Thoracic aorta (tissue), 2 donors: ENCODE data around the gene CPXM1. TPM values are rescaled to one million over a fixed set of nuclear protein-coding genes. Genes with fewer than 3 reads are reported as not detected.
"Not testable (repeated sequence)": the region's sequence is repeated elsewhere in the genome, so short reads cannot be mapped to it uniquely, and the experiment has no call there.

Experiments used
- ATAC-seq: fragments of 150-250 bp; one replicate; pipeline ENCODE4 v1.8.0; 2017; ENCODE audit warnings: low read depth; ENCODE audit not compliant: insufficient number of reproducible peaks, low FRiP score
- DNase-seq: peaks from one replicate; pipeline ENCODE4 v3.0.0-alpha.2; 2020; ENCODE audit warnings: low spot score
- H3K27ac ChIP-seq, 2 donors: fragments of 200-600 bp; sonication (generic); 1 replicate in 1 of 2; 2 replicates in 1 of 2; pipeline ENCODE4 v1.5.1; 2016; ENCODE audit warnings: mild to moderate bottlenecking in 2 of 2, moderate library complexity in 2 of 2
- H3K27me3 ChIP-seq: fragments of 200-600 bp; sonication (generic); replicated peaks from 2 replicates; pipeline ENCODE4 v1.6.0; 2016; ENCODE audit warnings: mild to moderate bottlenecking; ENCODE audit not compliant: insufficient read depth
- H3K36me3 ChIP-seq: fragments of 200-600 bp; sonication (generic); one replicate; pipeline ENCODE4 v1.5.1; 2016
- H3K4me1 ChIP-seq, 2 donors: fragments of 200-600 bp; sonication (generic); 1 replicate in 1 of 2; 2 replicates in 1 of 2; pipeline versions ENCODE4 v1.5.1 to v1.6.0; 2016; ENCODE audit warnings: low read depth in 2 of 2, mild to moderate bottlenecking in 1 of 2; ENCODE audit not compliant: control insufficient read depth in 1 of 2
- H3K4me3 ChIP-seq: fragments of 200-600 bp; sonication (generic); 2 replicates; pipeline ENCODE4 v1.5.1; 2016; ENCODE audit warnings: mild to moderate bottlenecking
- H3K9me3 ChIP-seq: fragments of 200-600 bp; sonication (generic); 2 replicates; pipeline ENCODE4 v1.5.1; 2016
- total RNA-seq, 2 donors: library from RNA; depleted of rRNA; stranded (reverse); fragments of >200 nt; gene quantifications; one replicate each; pipeline versions ENCODE4 v1.1.0 to v1.2.3, GENCODE V29; 2016
- TF ChIP-seq, protein P1 (sequence below): fragments of 200-600 bp; sonication (generic); IDR thresholded peaks from one replicate; pipeline ENCODE4 v1.5.1; 2019; ENCODE audit warnings: antibody characterized with exemption

Gene CPXM1
- total RNA-seq, 2 donors from 2014 or later, result not detected

DNA sequence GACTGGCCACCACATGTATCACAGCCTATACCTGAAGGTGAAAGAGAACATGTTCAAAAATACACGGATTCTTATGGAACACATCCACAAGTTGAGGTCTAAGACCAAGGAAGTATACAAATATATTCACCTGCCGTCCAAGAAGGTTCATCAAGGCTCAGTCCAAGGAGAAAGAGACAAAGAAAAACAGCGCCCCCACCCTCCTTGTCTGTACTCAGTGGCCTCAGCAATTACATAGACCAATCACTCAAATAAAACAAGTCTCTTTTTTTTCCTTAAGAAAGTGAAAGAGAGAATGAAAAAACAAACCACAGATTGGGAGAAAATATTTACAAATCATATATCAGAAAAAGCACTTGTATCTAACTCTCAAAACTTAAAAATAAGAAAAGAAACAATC is 19.5 kb downstream of the CPXM1 start:
- ATAC-seq (no peak), DNase-seq (no peak)
- H3K4me1 ChIP-seq, result no peaks in the 10 kb centered on the region
- H3K27ac ChIP-seq, result no peak overlapping the region
- H3K27me3 ChIP-seq, result no peaks in the 10 kb centered on the region
- peaks cover 1% of the 10 kb centered on the region for H3K9me3 ChIP-seq
- TF ChIP-seq, protein P1, sequence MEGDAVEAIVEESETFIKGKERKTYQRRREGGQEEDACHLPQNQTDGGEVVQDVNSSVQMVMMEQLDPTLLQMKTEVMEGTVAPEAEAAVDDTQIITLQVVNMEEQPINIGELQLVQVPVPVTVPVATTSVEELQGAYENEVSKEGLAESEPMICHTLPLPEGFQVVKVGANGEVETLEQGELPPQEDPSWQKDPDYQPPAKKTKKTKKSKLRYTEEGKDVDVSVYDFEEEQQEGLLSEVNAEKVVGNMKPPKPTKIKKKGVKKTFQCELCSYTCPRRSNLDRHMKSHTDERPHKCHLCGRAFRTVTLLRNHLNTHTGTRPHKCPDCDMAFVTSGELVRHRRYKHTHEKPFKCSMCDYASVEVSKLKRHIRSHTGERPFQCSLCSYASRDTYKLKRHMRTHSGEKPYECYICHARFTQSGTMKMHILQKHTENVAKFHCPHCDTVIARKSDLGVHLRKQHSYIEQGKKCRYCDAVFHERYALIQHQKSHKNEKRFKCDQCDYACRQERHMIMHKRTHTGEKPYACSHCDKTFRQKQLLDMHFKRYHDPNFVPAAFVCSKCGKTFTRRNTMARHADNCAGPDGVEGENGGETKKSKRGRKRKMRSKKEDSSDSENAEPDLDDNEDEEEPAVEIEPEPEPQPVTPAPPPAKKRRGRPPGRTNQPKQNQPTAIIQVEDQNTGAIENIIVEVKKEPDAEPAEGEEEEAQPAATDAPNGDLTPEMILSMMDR, result no peak
- H3K36me3 ChIP-seq, result no peaks in the 10 kb centered on the region
- no peak overlapping the region for H3K4me3 ChIP-seq

DNA sequence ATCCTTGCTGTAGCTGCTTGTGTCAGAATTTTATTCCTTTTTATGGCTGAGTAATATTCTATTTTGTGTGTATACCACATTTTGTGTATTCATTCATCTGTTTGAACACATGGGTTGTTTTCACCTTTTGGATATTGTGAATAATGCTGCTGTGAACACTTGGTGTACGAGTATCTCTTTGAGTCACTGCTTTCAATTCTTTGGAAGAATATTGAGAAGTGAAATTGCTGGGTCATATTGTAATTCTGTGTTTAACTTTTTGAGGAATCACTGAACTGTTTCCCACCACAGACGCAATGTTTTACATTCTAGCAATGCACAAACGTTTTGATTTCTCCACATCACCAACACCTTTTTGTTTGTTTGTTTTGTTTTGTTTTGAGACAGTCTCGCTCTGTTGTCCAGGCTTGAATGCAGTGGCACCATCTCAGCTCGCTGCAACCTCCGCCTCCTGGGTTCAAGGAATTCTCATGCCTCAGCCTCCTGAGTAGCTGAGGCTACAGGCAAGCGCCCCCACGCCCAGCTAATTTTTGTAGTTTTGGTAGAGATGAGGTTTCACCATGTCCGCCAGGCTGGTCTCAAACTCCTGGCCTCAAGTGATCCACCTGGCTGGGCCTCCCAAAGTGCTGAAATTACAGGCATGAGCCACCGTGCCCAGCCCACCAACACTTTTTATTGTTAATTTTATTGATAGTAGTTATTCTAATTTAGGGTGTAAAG is 21.7 kb downstream of the CPXM1 start:
- ATAC-seq (no peak), DNase-seq (no peak)
- TF ChIP-seq, protein P1, result no peak
- Histone ChIP-seq H3K4me1 (no peaks in the 10 kb centered on the region), H3K36me3 (no peaks in the 10 kb centered on the region), H3K9me3 (peaks cover 3% of the 10 kb centered on the region), H3K27ac (no peak overlapping the region), H3K4me3 (no peak overlapping the region), H3K27me3 (no peaks in the 10 kb centered on the region)

DNA sequence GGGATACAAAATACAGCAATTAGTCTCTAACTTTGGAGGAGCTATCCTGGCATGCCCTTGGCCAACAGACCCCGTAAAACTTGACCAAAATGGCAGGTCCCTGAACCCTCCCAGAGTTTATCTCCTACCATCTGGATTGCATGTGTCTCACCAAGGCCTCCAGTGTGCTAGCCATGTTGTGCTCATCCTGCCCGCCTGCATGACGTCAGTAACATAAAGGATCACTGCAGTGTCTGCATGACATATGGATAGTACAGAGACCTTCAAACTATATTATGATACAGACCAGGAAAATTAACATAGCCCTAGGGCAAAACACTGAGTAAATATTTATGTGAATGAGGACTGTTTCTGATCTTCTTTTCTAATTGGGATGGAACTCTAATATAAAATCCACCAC is 25.3 kb downstream of the CPXM1 start:
- ATAC-seq (no peak), DNase-seq (no peak)
- Histone ChIP-seq H3K27me3 (peaks cover 3% of the 10 kb centered on the region), H3K27ac (no peak overlapping the region), H3K9me3 (peaks cover 3% of the 10 kb centered on the region), H3K36me3 (no peaks in the 10 kb centered on the region), H3K4me1 (peaks cover 0 to 12% of the 10 kb centered on the region in 2 donors), H3K4me3 (no peak overlapping the region)
- TF ChIP-seq, protein P1, result no peak

DNA sequence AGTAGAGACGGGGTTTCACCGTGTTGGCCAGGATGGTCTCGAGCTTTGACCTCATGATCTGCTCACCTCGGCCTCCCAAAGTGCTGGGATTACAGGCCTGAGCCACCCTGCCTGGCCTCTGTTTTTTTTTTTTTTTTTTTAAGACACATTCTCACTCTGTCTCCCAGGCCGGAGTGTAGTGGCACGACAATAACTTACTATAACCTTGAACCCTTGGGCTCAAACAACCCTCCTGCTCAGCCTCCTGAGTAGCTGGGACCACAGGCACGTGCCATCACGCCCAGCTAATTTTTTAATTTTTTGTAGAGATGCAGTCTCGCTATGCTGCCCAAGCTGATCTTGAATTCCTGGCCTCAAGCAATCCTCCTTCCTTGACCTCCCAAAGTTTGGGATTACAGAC is 26.6 kb downstream of the CPXM1 start:
- Histone ChIP-seq H3K27ac (no peak overlapping the region), H3K4me3 (no peak overlapping the region), H3K36me3 (no peaks in the 10 kb centered on the region), H3K27me3 (peaks cover 3% of the 10 kb centered on the region), H3K9me3 (peaks cover 3% of the 10 kb centered on the region), H3K4me1 (peaks cover under 1 to 20% of the 10 kb centered on the region in 2 donors)
- TF ChIP-seq, protein P1, result no peak
- DNase-seq (no peak), ATAC-seq (no peak)

DNA sequence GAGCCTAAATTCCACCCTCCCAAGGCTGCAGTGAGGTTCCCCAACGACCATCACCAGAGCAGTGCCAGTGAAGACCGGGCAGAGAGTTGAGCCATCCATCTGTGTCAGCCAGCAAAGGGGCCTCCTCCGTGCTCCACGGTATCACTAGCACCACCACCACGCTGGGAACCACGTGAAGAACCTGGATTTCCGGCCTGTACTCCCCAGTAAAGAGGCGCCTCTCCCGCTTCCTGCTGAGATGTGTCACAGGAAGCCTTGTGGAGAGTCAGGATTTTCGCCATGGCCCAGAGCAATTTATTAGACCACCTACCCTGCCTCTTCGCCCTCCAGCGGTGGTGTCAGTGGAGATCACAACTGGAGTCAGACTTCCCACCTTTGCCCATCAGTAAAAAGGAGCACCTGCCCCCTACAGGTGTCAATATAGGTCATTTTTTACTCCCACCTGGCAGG is 28.8 kb downstream of the CPXM1 start:
- TF ChIP-seq, protein P1, result no peak
- H3K27me3 ChIP-seq, result peaks cover 3% of the 10 kb centered on the region
- no peak for DNase-seq

DNA sequence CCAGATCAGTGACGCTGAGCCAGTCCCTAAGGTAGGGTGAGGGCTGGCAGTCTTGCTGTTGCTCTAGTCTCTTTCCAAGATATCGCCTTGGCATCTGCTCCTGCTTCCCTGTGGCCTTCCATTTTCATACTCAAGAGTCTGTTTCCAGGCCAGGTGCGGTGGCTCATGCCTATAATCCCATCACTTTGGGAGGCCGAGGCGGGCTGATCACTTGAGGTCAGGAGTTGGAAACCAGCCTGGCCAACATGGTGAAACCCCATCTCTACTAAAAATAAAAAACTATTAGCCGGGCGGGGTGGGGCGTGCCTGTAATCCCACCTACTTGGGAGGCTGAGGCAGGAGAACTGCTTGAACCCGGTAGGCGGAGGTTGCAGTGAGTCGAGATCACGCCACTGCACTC is 30.3 kb downstream of the CPXM1 start:
- ATAC-seq, H3K9me3 ChIP-seq, H3K27me3 ChIP-seq, H3K36me3 ChIP-seq, H3K4me3 ChIP-seq, DNase-seq, H3K27ac ChIP-seq: not testable (repeated sequence)
- H3K4me1 ChIP-seq, result peaks cover 11 to 35% of the 10 kb centered on the region in 2 donors

More for the DNA sequence above, 28.8 kb downstream of the CPXM1 start:
- no peak overlapping the region for H3K4me3 ChIP-seq
- H3K4me1 ChIP-seq, result peaks cover 11 to 35% of the 10 kb centered on the region in 2 donors
- no peak overlapping the region for H3K27ac ChIP-seq
- ATAC-seq, result no peak
- H3K9me3 ChIP-seq, result peaks cover 3% of the 10 kb centered on the region
- no peaks in the 10 kb centered on the region for H3K36me3 ChIP-seq
